Ovary (tissue), 9 donors: Measurements from ENCODE around the gene TSC2. TPM values are rescaled to one million over a fixed set of nuclear protein-coding genes. Genes with fewer than 3 reads are reported as not detected.

ENCODE experiments used
- DNase-seq, 5 donors: peaks; one replicate each; pipeline ENCODE4 v3.0.0-alpha.2; 2019 to 2020
- H3K27ac ChIP-seq, 2 donors: fragments of 200-600 bp; one replicate each; pipeline versions ENCODE4 v1.5.1 to v1.8.0; 2019 to 2022
- H3K27me3 ChIP-seq: fragments of 200-600 bp; one replicate; pipeline ENCODE4 v1.8.0; 2022
- H3K36me3 ChIP-seq: fragments of 200-600 bp; sonication (generic); one replicate; pipeline ENCODE4 v1.5.1; 2019
- H3K4me1 ChIP-seq: one replicate; pipeline ENCODE4 v1.8.1; 2013; ENCODE audit warnings: mild to moderate bottlenecking, moderate library complexity; ENCODE audit not compliant: insufficient read depth
- H3K4me3 ChIP-seq: fragments of 200-600 bp; sonication (generic); one replicate; pipeline ENCODE4 v1.5.1; 2017
- H3K9me3 ChIP-seq, 2 donors: fragments of 200-600 bp in 1 of 2; sonication (generic) in 1 of 2; one replicate each; pipeline versions ENCODE4 v1.5.1 to v1.8.1; 2013 to 2019; ENCODE audit warnings: mild to moderate bottlenecking in 1 of 2, moderate library complexity in 1 of 2
- EP300 ChIP-seq: sonication (generic); formaldehyde crosslinking; IDR thresholded peaks from one replicate; pipeline ENCODE4 v1.6.1; 2017; ENCODE audit warnings: antibody characterized with exemption
- POLR2A ChIP-seq: fragments of 450-650 bp; IDR thresholded peaks from one replicate; pipeline ENCODE4 v1.6.1; 2017; ENCODE audit warnings: antibody characterized with exemption, mild to moderate bottlenecking, moderate library complexity
- WGBS, 3 donors: extraction: QIAGEN DNeasy Blood & Tissue Kit in 1 of 3; methylation state at CpG; one replicate each; pipeline versions ENCODE4 v1.1.5 to v1.1.7; 2013 to 2017; 5-methylcytosine and 5-hydroxymethylcytosine counted together
- intact Hi-C, 4 donors: fragments of 100-400 bp; cut with DNase I; formaldehyde crosslinking; loops; one replicate each; pipeline versions ENCODE4 v1.11.0 to v1.15.1; 2022 to 2023
- polyA plus RNA-seq, 2 donors: library from polyadenylated mRNA; stranded (reverse); fragments of 200-250 nt in 1 of 2; fragments of 350-450 nt in 1 of 2; fragmentation: Illumina TruSeq in 1 of 2; extraction: RNeasy Lipid Tissue Mini Kit (QIAGEN cat#74804) in 1 of 2; gene quantifications; one replicate each; pipeline ENCODE4 v1.2.3, GENCODE V29; 2013 to 2014
- total RNA-seq, 7 donors: library from RNA; depleted of rRNA in 2 of 7; stranded (reverse); fragments of >200 nt in 2 of 7; fragmentation: NEBNext Ultra II Directional in 3 of 7; extraction: Animal tissue kit (Norgen Biotek cat#: 25700) in 3 of 7; gene quantifications; one replicate each; pipeline versions ENCODE4 v1.1.0 to v1.2.4, GENCODE V29; 2016 to 2023
- TF ChIP-seq, protein P1 (sequence below), 3 donors: fragments of 450-650 bp in 2 of 3; fragments of 200-600 bp in 1 of 3; IDR thresholded peaks; one replicate each; pipeline versions ENCODE4 v1.5.1 to v1.8.0; 2016 to 2022; ENCODE audit warnings: antibody characterized with exemption in 3 of 3, mild to moderate bottlenecking in 1 of 3
- donor health status: DM: no; HTN: no; CAD: no; lungs with moderate emphysema.
- donor health status: DM: no; HTN: no; CAD: no.
- donor health status: Bipolar disorder and iron deficiency.
- donor health status: DM: yes; HTN: yes; CAD: no.
- donor health status: DM: no; HTN: no; CAD: no.
- donor health status: DM: yes; HTN: yes; CAD: no.

Gene TSC2
- total and polyA plus RNA-seq, 9 donors, result 47.0 to 150 (median 96.0) TPM

DNA sequence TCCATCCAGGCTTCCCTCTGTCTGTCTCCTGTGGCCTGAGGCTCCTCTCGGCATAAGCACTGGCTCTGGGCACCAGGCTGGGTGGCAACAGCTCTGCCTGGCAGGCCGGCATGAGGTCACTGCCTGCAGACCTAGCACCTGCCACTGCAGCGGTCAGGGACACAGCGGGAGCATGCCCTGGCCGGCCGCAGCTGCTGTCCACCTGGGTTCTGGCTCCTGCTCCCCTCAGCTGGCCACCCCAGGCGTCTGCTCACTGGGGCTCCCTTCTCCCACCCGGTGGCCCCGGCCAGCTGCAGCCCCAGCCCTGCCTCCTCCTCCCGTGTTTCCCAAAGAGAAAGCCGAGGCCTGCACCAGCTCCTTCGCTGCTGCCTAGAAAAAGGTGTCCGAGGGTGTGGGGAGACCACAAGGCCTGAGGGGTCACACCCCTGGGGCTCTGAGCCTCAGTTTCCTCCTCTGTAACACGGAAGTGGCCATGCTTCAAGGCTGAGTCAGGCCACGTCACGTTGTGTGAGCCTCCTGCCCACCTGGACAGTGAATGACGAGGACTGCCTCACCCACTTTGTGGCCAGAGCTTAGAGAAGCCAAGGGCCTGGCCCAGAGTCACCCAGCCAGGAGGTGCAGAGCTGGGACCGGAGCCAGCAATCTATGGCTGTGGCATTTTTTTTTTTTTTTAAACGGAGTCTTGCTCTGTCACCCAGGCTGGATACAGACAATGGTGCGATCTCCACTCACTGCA, 6.8 kb upstream of the TSC2 start:
- WGBS, 3 donors, result 47 to 66% (median 62%) methylated on average over 18 to 20 of the region's 20 CpGs
- peak overlapping the region; percentile 22 to 92 for H3K27ac ChIP-seq

DNA sequence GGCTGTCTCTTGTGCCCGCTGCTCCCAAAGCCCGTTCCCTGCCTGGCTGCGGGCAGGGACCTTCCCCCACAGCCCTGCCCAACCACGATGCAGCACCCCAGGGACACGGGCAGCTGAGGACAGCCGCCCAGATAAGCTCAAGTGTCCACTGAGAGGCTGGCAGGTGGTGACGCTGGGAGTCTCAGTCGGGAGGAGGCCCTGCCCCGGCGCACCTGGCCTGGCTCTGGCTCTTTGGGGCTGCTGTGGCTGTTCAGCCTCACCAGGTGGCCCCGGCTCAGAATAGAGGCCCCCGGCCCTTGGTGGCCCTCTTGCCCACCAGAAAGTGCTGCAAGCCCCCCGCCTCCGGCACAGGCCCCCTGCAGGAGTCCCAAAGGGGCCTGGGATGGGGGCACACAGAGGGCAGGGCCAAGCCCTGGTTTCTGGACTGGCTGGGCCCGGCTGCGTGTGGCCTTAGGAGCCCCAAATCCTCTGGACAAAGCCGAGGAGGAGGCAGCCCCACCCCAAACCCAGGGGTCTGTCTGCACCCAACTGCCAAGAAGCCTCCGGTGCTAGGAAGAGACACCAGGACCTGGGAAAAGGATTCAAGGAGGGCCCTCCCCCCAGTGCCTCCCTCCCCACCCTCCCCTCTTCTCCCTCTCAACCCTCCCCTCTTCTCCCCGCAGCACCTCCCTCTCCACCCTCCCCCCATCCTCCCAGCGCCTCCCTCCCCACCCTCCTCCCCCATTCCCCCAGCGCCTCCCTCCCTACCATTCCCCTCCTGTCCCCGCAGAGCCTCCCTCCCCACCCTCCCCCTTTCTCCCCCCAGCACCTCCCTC, 5.4 kb upstream of the TSC2 start:
- no peak for TF ChIP-seq POLR2A
- no peak for TF ChIP-seq EP300
- TF ChIP-seq, protein P1, sequence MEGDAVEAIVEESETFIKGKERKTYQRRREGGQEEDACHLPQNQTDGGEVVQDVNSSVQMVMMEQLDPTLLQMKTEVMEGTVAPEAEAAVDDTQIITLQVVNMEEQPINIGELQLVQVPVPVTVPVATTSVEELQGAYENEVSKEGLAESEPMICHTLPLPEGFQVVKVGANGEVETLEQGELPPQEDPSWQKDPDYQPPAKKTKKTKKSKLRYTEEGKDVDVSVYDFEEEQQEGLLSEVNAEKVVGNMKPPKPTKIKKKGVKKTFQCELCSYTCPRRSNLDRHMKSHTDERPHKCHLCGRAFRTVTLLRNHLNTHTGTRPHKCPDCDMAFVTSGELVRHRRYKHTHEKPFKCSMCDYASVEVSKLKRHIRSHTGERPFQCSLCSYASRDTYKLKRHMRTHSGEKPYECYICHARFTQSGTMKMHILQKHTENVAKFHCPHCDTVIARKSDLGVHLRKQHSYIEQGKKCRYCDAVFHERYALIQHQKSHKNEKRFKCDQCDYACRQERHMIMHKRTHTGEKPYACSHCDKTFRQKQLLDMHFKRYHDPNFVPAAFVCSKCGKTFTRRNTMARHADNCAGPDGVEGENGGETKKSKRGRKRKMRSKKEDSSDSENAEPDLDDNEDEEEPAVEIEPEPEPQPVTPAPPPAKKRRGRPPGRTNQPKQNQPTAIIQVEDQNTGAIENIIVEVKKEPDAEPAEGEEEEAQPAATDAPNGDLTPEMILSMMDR (IDR thresholded peaks at IDR 0.05), result no peak

More for the DNA sequence above, 6.8 kb upstream of the TSC2 start:
- H3K9me3 ChIP-seq, result no peaks in the 10 kb centered on the region
- intact Hi-C loops, result no loop called here
- peak in 1 of 5 donors; percentile 55 for DNase-seq
- H3K4me3 ChIP-seq, result no peak overlapping the region
- H3K4me1 ChIP-seq, result peaks cover 50% of the 10 kb centered on the region
- H3K36me3 ChIP-seq, result no peaks in the 10 kb centered on the region
- no peaks in the 10 kb centered on the region for H3K27me3 ChIP-seq
- TF ChIP-seq POLR2A (no peak), EP300 (no peak)
- TF ChIP-seq, protein P1 (IDR thresholded peaks at IDR 0.05), result no peak

DNA sequence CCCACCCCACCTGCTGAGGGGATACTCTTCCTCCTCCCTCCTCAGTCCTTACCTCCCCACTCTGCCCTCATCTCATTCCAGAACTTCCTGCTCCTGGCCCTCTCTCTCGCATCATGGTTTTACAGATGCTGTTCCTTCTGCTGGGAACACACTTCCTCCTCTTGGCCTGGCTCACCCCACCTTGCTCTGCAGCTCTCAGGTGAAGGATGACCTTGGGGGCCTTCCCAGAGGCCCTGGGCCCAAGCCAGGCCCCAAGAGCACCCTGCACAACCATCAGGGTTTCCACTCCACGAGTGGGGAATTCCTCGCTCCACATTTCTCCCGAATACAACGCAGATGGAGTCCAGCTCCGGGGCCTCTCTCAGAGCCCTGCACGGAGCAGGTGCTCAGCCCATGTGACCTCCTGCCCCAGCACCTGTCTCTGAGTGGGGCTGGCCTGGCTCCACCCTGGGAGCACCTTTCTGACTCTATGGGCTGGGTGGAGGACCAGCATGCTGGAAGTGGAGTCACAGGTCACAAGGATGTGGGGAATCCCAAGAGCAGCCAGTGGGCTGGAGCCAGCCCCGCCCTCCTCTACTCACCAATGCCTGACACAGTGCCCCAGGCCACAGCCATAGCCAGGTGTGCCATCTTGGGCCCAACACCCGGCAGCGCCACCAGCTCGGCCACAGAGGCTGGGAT, 4.7 kb upstream of the TSC2 start:
- WGBS, 3 donors, result 75 to 84% (median 83%) methylated on average over 11 of the region's 11 CpGs

More for the DNA sequence above, 5.4 kb upstream of the TSC2 start:
- DNase-seq, result peak in 4 of 5 donors; percentile 57 to 75 (median 64)
- intact Hi-C loops, result no loop called here
- no peaks in the 10 kb centered on the region for H3K27me3 ChIP-seq
- no peaks in the 10 kb centered on the region for H3K9me3 ChIP-seq
- no peaks in the 10 kb centered on the region for H3K36me3 ChIP-seq
- peak overlapping the region; percentile 57 to 75 for H3K27ac ChIP-seq
- no peak overlapping the region for H3K4me3 ChIP-seq
- peaks cover 43% of the 10 kb centered on the region for H3K4me1 ChIP-seq
- 54 to 65% (median 64%) methylated on average over 10 to 22 of the region's 22 CpGs for WGBS, 3 donors

More for the DNA sequence above, 4.7 kb upstream of the TSC2 start:
- intact Hi-C loops, result no loop called here
- Histone ChIP-seq H3K9me3 (no peaks in the 10 kb centered on the region), H3K4me1 (peaks cover 36% of the 10 kb centered on the region), H3K4me3 (no peak overlapping the region), H3K27me3 (no peaks in the 10 kb centered on the region), H3K36me3 (no peaks in the 10 kb centered on the region), H3K27ac (peak overlapping the region in 1 of 2 donors; percentile 32)
- TF ChIP-seq EP300, result no peak
- TF ChIP-seq, protein P1 (IDR thresholded peaks at IDR 0.05), result no peak
- no peak for TF ChIP-seq POLR2A
- DNase-seq, result no peak
